IMR-90 (cell line): Measurements from ENCODE around the gene KRT80. TPM values are rescaled to one million over a fixed set of nuclear protein-coding genes. Genes with fewer than 3 reads are reported as not detected.

Experiments
- ATAC-seq: fragments of 200-7000 bp; cut with Tn5 transposase; 2 replicates; pipeline ENCODE4 v1.9.1; 2020; ENCODE audit warnings: low read depth, mild to moderate bottlenecking, moderate library complexity
- BruUV-seq: library from RNA; stranded (reverse); fragments of 400-500 nt; replicated peaks from 2 replicates; lab custom pipeline; 2021; lab: Mats Ljungman, UMichigan
- CTCF ChIA-PET: fragments of 300-600 bp; formaldehyde crosslinking; extraction: SDS; loops from one replicate; lab custom pipeline; 2021; ENCODE audit warnings: antibody characterized with exemption; lab: Yijun Ruan, JAX
- POLR2A ChIA-PET: fragments of 300-600 bp; sonication (Branson Sonifier 250); formaldehyde crosslinking; loops from one replicate; lab custom pipeline; 2022; ENCODE audit warnings: antibody characterized with exemption; ENCODE audit not compliant: unreplicated experiment; lab: Charles Lee
- DNase-seq: peaks from one replicate; pipeline ENCODE4 v3.0.0; 2013
- H2AFZ ChIP-seq: replicated peaks from 2 replicates; pipeline ENCODE3; 2013; ENCODE audit warnings: low read length, mild to moderate bottlenecking; ENCODE audit not compliant: poor library complexity
- H2AK5ac ChIP-seq: 2 replicates; pipeline ENCODE4 v1.6.1; 2013; ENCODE audit warnings: low read depth, low read length, inconsistent platforms
- H2AK9ac ChIP-seq: replicated peaks from 2 replicates; pipeline ENCODE3; 2013; ENCODE audit warnings: mild to moderate bottlenecking, low read depth, low read length, moderate library complexity; ENCODE audit not compliant: poor library complexity
- H2BK120ac ChIP-seq: 2 replicates; pipeline ENCODE4 v1.6.1; 2013; ENCODE audit warnings: low read depth, low read length, inconsistent platforms
- H2BK15ac ChIP-seq: 3 replicates; pipeline ENCODE4 v1.6.1; 2013; ENCODE audit warnings: low read depth, low read length, inconsistent platforms
- H2BK20ac ChIP-seq: 2 replicates; pipeline ENCODE4 v1.6.1; 2013; ENCODE audit warnings: low read depth, mild to moderate bottlenecking, inconsistent platforms, low read length, moderate library complexity
- H2BK5ac ChIP-seq: 2 replicates; pipeline ENCODE4 v1.6.1; 2013; ENCODE audit warnings: mild to moderate bottlenecking, low read depth, low read length, inconsistent platforms; ENCODE audit not compliant: poor library complexity, severe bottlenecking
- H3K14ac ChIP-seq: replicated peaks from 2 replicates; pipeline ENCODE4 v1.6.1; 2013; ENCODE audit warnings: low read depth, low read length, inconsistent platforms
- H3K18ac ChIP-seq: 2 replicates; pipeline ENCODE4 v1.6.1; 2013; ENCODE audit warnings: low read depth, low read length, control low read depth
- H3K23ac ChIP-seq: 2 replicates; pipeline ENCODE4 v1.6.1; 2013; ENCODE audit warnings: low read depth, low read length, inconsistent platforms
- H3K27ac ChIP-seq: 2 replicates; pipeline ENCODE4 v1.5.1; 2013; ENCODE audit warnings: mild to moderate bottlenecking, control low read depth, low read length; ENCODE audit not compliant: insufficient read depth
- H3K27me3 ChIP-seq: 2 replicates; pipeline ENCODE4 v1.6.1; 2013; ENCODE audit warnings: low read length; ENCODE audit not compliant: control insufficient read depth, insufficient read depth
- H3K36me3 ChIP-seq: 2 replicates; pipeline ENCODE4 v1.6.1; 2013; ENCODE audit warnings: low read length, mixed read lengths; ENCODE audit not compliant: control insufficient read depth, insufficient read depth
- H3K4ac ChIP-seq: 2 replicates; pipeline ENCODE4 v1.6.1; 2013; ENCODE audit warnings: low read depth, low read length, inconsistent platforms
- H3K4me1 ChIP-seq: 2 replicates; pipeline ENCODE4 v1.6.1; 2013; ENCODE audit warnings: low read length, mixed read lengths; ENCODE audit not compliant: control insufficient read depth, insufficient read depth
- H3K4me2 ChIP-seq: 2 replicates; pipeline ENCODE4 v1.6.1; 2013; ENCODE audit warnings: low read depth, mild to moderate bottlenecking, control low read depth, low read length, moderate library complexity
- H3K4me3 ChIP-seq: 2 replicates; pipeline ENCODE4 v1.5.1; 2013; ENCODE audit warnings: low read depth, mild to moderate bottlenecking, control low read depth, low read length, moderate library complexity; ENCODE audit not compliant: insufficient read depth
- H3K56ac ChIP-seq: 2 replicates; pipeline ENCODE4 v1.6.1; 2013; ENCODE audit warnings: low read length, inconsistent platforms; ENCODE audit not compliant: insufficient read depth; ENCODE audit errors: extremely low read depth
- H3K79me1 ChIP-seq, 2 experiments: 2 replicates each; pipeline ENCODE4 v1.6.1; 2013; ENCODE audit warnings: low read length in 2 of 2, inconsistent platforms in 1 of 2, low read depth in 1 of 2
- H3K9ac ChIP-seq: 2 replicates; pipeline ENCODE4 v1.6.1; 2013; ENCODE audit warnings: low read depth, low read length, control low read depth
- H3K9me1 ChIP-seq: 2 replicates; pipeline ENCODE4 v1.6.1; 2013; ENCODE audit warnings: low read length, inconsistent platforms; ENCODE audit not compliant: insufficient read depth
- H3K9me3 ChIP-seq: 2 replicates; pipeline ENCODE4 v1.6.1; 2013; ENCODE audit warnings: low read length; ENCODE audit not compliant: control insufficient read depth, insufficient read depth
- H4K20me1 ChIP-seq: 2 replicates; pipeline ENCODE4 v1.6.1; 2013; ENCODE audit warnings: low read length, inconsistent platforms; ENCODE audit not compliant: insufficient read depth
- H4K5ac ChIP-seq: 2 replicates; pipeline ENCODE4 v1.6.1; 2013; ENCODE audit warnings: mild to moderate bottlenecking, low read depth, low read length, control low read depth
- H4K8ac ChIP-seq, 2 experiments: 2 replicates each; pipeline ENCODE4 v1.6.1; 2013; ENCODE audit warnings: low read depth in 2 of 2, low read length in 2 of 2, control low read depth in 1 of 2, inconsistent platforms in 1 of 2
- H4K91ac ChIP-seq: 2 replicates; pipeline ENCODE4 v1.6.1; 2013; ENCODE audit warnings: low read depth, low read length, inconsistent platforms; ENCODE audit not compliant: insufficient read depth
- CEBPB ChIP-seq: IDR thresholded peaks from 2 replicates; pipeline ENCODE4 v1.6.1; 2012; ENCODE audit warnings: low read depth, low read length, improper control_type of control experiment
- CHD1 ChIP-seq: IDR thresholded peaks from 2 replicates; pipeline ENCODE4 v1.6.1; 2012; ENCODE audit warnings: low read depth, low read length, improper control_type of control experiment
- RAD21 ChIP-seq: IDR thresholded peaks from 2 replicates; pipeline ENCODE4 v1.6.1; 2012; ENCODE audit warnings: low read length, improper control_type of control experiment
- WGBS, 2 experiments: methylation state at CpG; one replicate each; pipeline versions ENCODE4 v1.1.5 to v1.1.7; 2013; ENCODE audit warnings: missing lambda C conversion rate in 2 of 2; ENCODE audit not compliant: insufficient read length in 1 of 2; ENCODE audit errors: extremely low coverage in 2 of 2; 5-methylcytosine and 5-hydroxymethylcytosine counted together
- dilution Hi-C: fragments of 300-500 bp; cut with HindIII; formaldehyde crosslinking; loops from one replicate; pipeline ENCODE4 v1.14.3; 2018; ENCODE audit warnings: low sequenced_read_pairs; ENCODE audit not compliant: unreplicated experiment
- in situ Hi-C: fragments of 300-500 bp; cut with MboI; formaldehyde crosslinking; loops from 3 replicates; pipeline ENCODE4 v1.14.3; 2019; ENCODE audit warnings: low sequenced_read_pairs, inconsistent platforms, mixed read lengths
- intact Hi-C: fragments of 100-400 bp; cut with micrococcal nuclease; formaldehyde crosslinking; loops from 2 replicates; pipeline ENCODE4 v1.10.0; 2022
- polyA plus RNA-seq, 3 experiments: library from polyadenylated mRNA; depleted of rRNA; stranded (reverse); fragments of >200 nt; gene quantifications; 2 replicates each; pipeline ENCODE4 v1.2.3, GENCODE V29; 2012; ENCODE audit warnings: low replicate concordance in 1 of 3
- total RNA-seq: library from RNA; depleted of rRNA; stranded (reverse); fragments of >200 nt; gene quantifications from 2 replicates; pipeline ENCODE4 v1.2.3, GENCODE V29; 2012

KRT80 gene
- total and polyA plus RNA-seq, 2 of the 4 experiments (the other 2 are of a cell fraction) = 0.54 to 3.4 TPM

GRCh38 chr12:52123487-52124186, 68.2 kb downstream of the KRT80 start:
- Histone ChIP-seq H3K36me3 (no peaks in the 10 kb centered on the region), H3K4me3 (no peak overlapping the region), H2AFZ (no peak overlapping the region), H3K4ac (no peak overlapping the region), H2BK15ac (no peak overlapping the region), H3K79me1 (no peaks in the 10 kb centered on the region), H3K9me1 (no peaks in the 10 kb centered on the region; the same call in 1 of the 2 replicates), H3K9me3 (no peaks in the 10 kb centered on the region), H4K8ac (no peak overlapping the region), H4K20me1 (no peaks in the 10 kb centered on the region), H2BK120ac (no peak overlapping the region), H3K56ac (no peak overlapping the region), H3K27me3 (peaks cover 5% of the 10 kb centered on the region; the same call in 1 of the 2 replicates), H3K23ac (no peak overlapping the region), H2BK5ac (no peak overlapping the region), H2AK5ac (no peak overlapping the region), H4K91ac (no peak overlapping the region), H3K4me1 (no peaks in the 10 kb centered on the region), H3K14ac (no peak overlapping the region), H3K27ac (no peak overlapping the region), H2AK9ac (no peak overlapping the region), H2BK20ac (no peak overlapping the region), H3K4me2 (no peak overlapping the region), H3K9ac (no peak overlapping the region), H3K18ac (no peak overlapping the region), H4K5ac (no peak overlapping the region)
- no TSS peak for BruUV-seq
- dilution Hi-C loops (no loop called here), intact Hi-C loops (no loop called here), in situ Hi-C loops (loop anchor here (5.0 kb wide), 1 partner anchor 101 kb away; no protein-coding TSS in a partner anchor)
- ChIA-PET POLR2A (no interaction called here), CTCF (interaction anchor here (2.6 kb wide), 1 partner anchor 98 kb away, joined by 17 read pairs; no protein-coding TSS in a partner anchor)
- ATAC-seq (no peak), DNase-seq (no peak)
- TF ChIP-seq RAD21 (no peak), CHD1 (no peak), CEBPB (no peak)
- WGBS, 2 experiments = no CpG with 5 or more reads among the region's 8 CpGs
